H1 (cell line): ENCODE data around the gene AMY1A. TPM values are rescaled to one million over a fixed set of nuclear protein-coding genes. Genes with fewer than 3 reads are reported as not detected.
"Not testable (repeated sequence)": the region's sequence is repeated elsewhere in the genome, so short reads cannot be mapped to it uniquely, and the experiment has no call there.

Experiments
- CTCF ChIA-PET: fragments of 300-600 bp; sonication (Branson Sonifier 250); formaldehyde crosslinking; loops from one replicate; lab custom pipeline; 2021; ENCODE audit not compliant: partially characterized antibody; lab: Charles Lee
- POLR2A ChIA-PET: fragments of 300-600 bp; sonication (Branson Sonifier 250); formaldehyde crosslinking; loops from one replicate; lab custom pipeline; 2021; ENCODE audit warnings: inconsistent platforms; ENCODE audit not compliant: partially characterized antibody; lab: Charles Lee
- DNase-seq, 2 experiments: peaks; one replicate each; pipeline versions ENCODE4 v3.0.0 to v3.0.0-alpha.2; 2010 to 2022; ENCODE audit warnings: low spot score in 2 of 2, low read depth in 1 of 2, mixed read lengths in 1 of 2
- FAIRE-seq: peaks from 2 replicates; lab custom pipeline; 2011; peaks lifted over from hg19 to GRCh38; lab: Jason Lieb, UNC
- H2AFZ ChIP-seq: 2 replicates; pipeline ENCODE4 v1.8.1; 2012; ENCODE audit warnings: low read length, inconsistent platforms
- H2AK5ac ChIP-seq: 2 replicates; pipeline ENCODE4 v1.6.1; 2013; ENCODE audit warnings: low read depth, low read length
- H2BK120ac ChIP-seq: replicated peaks from 2 replicates; pipeline ENCODE3; 2013; ENCODE audit warnings: low read depth, low read length, inconsistent platforms
- H2BK12ac ChIP-seq: 2 replicates; pipeline ENCODE4 v1.6.1; 2013; ENCODE audit warnings: low read depth, low read length
- H2BK15ac ChIP-seq: 2 replicates; pipeline ENCODE4 v1.6.1; 2013; ENCODE audit warnings: low read length
- H2BK20ac ChIP-seq: 2 replicates; pipeline ENCODE4 v1.6.1; 2013; ENCODE audit warnings: low read length
- H2BK5ac ChIP-seq: 2 replicates; pipeline ENCODE4 v1.6.1; 2013; ENCODE audit warnings: low read depth, low read length
- H3K14ac ChIP-seq: 2 replicates; pipeline ENCODE4 v1.6.1; 2013; ENCODE audit warnings: inconsistent platforms; ENCODE audit not compliant: insufficient read length
- H3K18ac ChIP-seq: 2 replicates; pipeline ENCODE4 v1.6.1; 2013; ENCODE audit warnings: low read length; ENCODE audit errors: extremely low read depth
- H3K23ac ChIP-seq: 2 replicates; pipeline ENCODE4 v1.6.1; 2013; ENCODE audit warnings: inconsistent platforms; ENCODE audit not compliant: insufficient read length
- H3K23me2 ChIP-seq: 2 replicates; pipeline ENCODE4 v1.6.1; 2013; ENCODE audit warnings: low read depth, low read length
- H3K27ac ChIP-seq: 2 replicates; pipeline ENCODE4 v1.6.1; 2011; ENCODE audit warnings: low read depth, low read length, inconsistent platforms
- H3K27me3 ChIP-seq, 4 experiments: replicated peaks in 1 of 4; 1 replicate in 1 of 4; 2 replicates in 3 of 4; pipeline versions ENCODE4 v1.6.1 to v1.8.1; 2011 to 2013; ENCODE audit warnings: low read length in 3 of 4, mild to moderate bottlenecking in 3 of 4, inconsistent platforms in 2 of 4, mixed read lengths in 2 of 4, moderate library complexity in 1 of 4; ENCODE audit not compliant: control insufficient read depth in 3 of 4, insufficient read depth in 3 of 4; ENCODE audit errors: extremely low read depth in 1 of 4
- H3K36me3 ChIP-seq, 4 experiments: 2 replicates each; pipeline versions ENCODE4 v1.6.1 to v1.8.1; 2011 to 2013; ENCODE audit warnings: mild to moderate bottlenecking in 4 of 4, low read length in 3 of 4, moderate library complexity in 2 of 4, control low read depth in 1 of 4, inconsistent platforms in 1 of 4; ENCODE audit not compliant: insufficient read depth in 4 of 4, control insufficient read depth in 2 of 4
- H3K4ac ChIP-seq: replicated peaks from 2 replicates; pipeline ENCODE3; 2013; ENCODE audit warnings: low read length, low read depth, mixed read lengths, inconsistent platforms; ENCODE audit not compliant: insufficient read length
- H3K4me1 ChIP-seq, 4 experiments: replicated peaks in 1 of 4; 1 replicate in 1 of 4; 2 replicates in 3 of 4; pipeline versions ENCODE4 v1.6.1 to v1.8.1; 2011 to 2013; ENCODE audit warnings: low read length in 3 of 4, inconsistent platforms in 2 of 4, mixed read lengths in 1 of 4; ENCODE audit not compliant: insufficient read depth in 4 of 4, control insufficient read depth in 3 of 4
- H3K4me2 ChIP-seq, 2 experiments: 2 replicates each; pipeline versions ENCODE4 v1.6.1 to v1.8.1; 2011 to 2013; ENCODE audit warnings: low read depth in 2 of 2, low read length in 2 of 2, control low read depth in 1 of 2, inconsistent platforms in 1 of 2, mild to moderate bottlenecking in 1 of 2; ENCODE audit not compliant: insufficient read depth in 1 of 2
- H3K4me3 ChIP-seq, 4 experiments: fragments of 200-600, 300-600 bp in 1 of 4; sonication (generic), shearing (Covaris generic), sonication (Bioruptor Twin) in 1 of 4; 2 replicates each; pipeline versions ENCODE4 v1.5.1 to v1.8.1; 2011 to 2016; ENCODE audit warnings: low read length in 4 of 4, low read depth in 3 of 4, control low read depth in 2 of 4, inconsistent platforms in 2 of 4, mild to moderate bottlenecking in 2 of 4, mixed read lengths in 1 of 4, moderate library complexity in 1 of 4; ENCODE audit not compliant: insufficient read depth in 2 of 4; ENCODE audit errors: extremely low read depth in 1 of 4
- H3K56ac ChIP-seq: replicated peaks from 2 replicates; pipeline ENCODE3; 2013; ENCODE audit warnings: low read depth, mild to moderate bottlenecking, mixed read lengths, low read length, inconsistent platforms; ENCODE audit not compliant: insufficient read length
- H3K79me1 ChIP-seq: 2 replicates; pipeline ENCODE4 v1.6.1; 2013; ENCODE audit warnings: low read depth, low read length, control low read depth
- H3K79me2 ChIP-seq, 2 experiments: 2 replicates each; pipeline versions ENCODE4 v1.6.1 to v1.8.1; 2012 to 2013; ENCODE audit warnings: low read length in 2 of 2, mild to moderate bottlenecking in 2 of 2, inconsistent platforms in 1 of 2; ENCODE audit not compliant: insufficient read depth in 2 of 2, control insufficient read depth in 1 of 2
- H3K9ac ChIP-seq, 4 experiments: replicated peaks in 1 of 4; 1 replicate in 1 of 4; 2 replicates in 3 of 4; pipeline versions ENCODE4 v1.6.1 to v1.8.1; 2011 to 2013; ENCODE audit warnings: low read depth in 3 of 4, low read length in 3 of 4, control low read depth in 2 of 4, mild to moderate bottlenecking in 2 of 4, moderate library complexity in 2 of 4, inconsistent platforms in 1 of 4; ENCODE audit errors: extremely low read depth in 1 of 4
- H3K9me3 ChIP-seq, 2 experiments: 2 replicates each; pipeline versions ENCODE4 v1.6.1 to v1.8.1; 2012 to 2013; ENCODE audit warnings: mild to moderate bottlenecking in 2 of 2, moderate library complexity in 2 of 2, control low read depth in 1 of 2, inconsistent platforms in 1 of 2, low read depth in 1 of 2, low read length in 1 of 2, mixed read lengths in 1 of 2; ENCODE audit not compliant: insufficient read depth in 2 of 2
- H4K20me1 ChIP-seq, 2 experiments: replicated peaks in 1 of 2; 2 replicates each; pipeline versions ENCODE3 to v1.8.1; 2011 to 2013; ENCODE audit warnings: inconsistent platforms in 2 of 2, low read length in 2 of 2, mild to moderate bottlenecking in 1 of 2; ENCODE audit not compliant: insufficient read depth in 2 of 2, control insufficient read depth in 1 of 2
- H4K5ac ChIP-seq: 2 replicates; pipeline ENCODE4 v1.6.1; 2013; ENCODE audit warnings: low read length, low read depth, mixed read lengths, inconsistent platforms; ENCODE audit not compliant: insufficient read length
- H4K8ac ChIP-seq: 2 replicates; pipeline ENCODE4 v1.8.0; 2013; ENCODE audit warnings: mild to moderate bottlenecking, moderate library complexity, low read length, inconsistent platforms; ENCODE audit not compliant: insufficient read depth; ENCODE audit errors: extremely low read depth
- H4K91ac ChIP-seq: replicated peaks from 2 replicates; pipeline ENCODE3; 2013; ENCODE audit warnings: low read length, mixed read lengths, inconsistent platforms; ENCODE audit not compliant: insufficient read length
- WGBS, 2 experiments: shearing (Covaris generic) in 1 of 2; methylation state at CpG; one replicate each; pipeline versions ENCODE4 v1.1.6 to v1.1.7; 2013 to 2015; ENCODE audit warnings: low lambda C conversion rate in 2 of 2, mixed read lengths in 2 of 2, inconsistent platforms in 1 of 2, low coverage in 1 of 2, missing lambda C conversion rate in 1 of 2; ENCODE audit not compliant: insufficient replicate concordance in 2 of 2, insufficient coverage in 1 of 2, insufficient read length in 1 of 2; ENCODE audit errors: extremely low coverage in 1 of 2, missing lambda C conversion rate in 1 of 2; 5-methylcytosine and 5-hydroxymethylcytosine counted together
- polyA plus RNA-seq, 7 experiments: library from polyadenylated mRNA; depleted of rRNA in 3 of 7; stranded (reverse) in 5 of 7; unstranded in 2 of 7; fragments of >200 nt in 5 of 7; fragments of 200-250 nt in 2 of 7; gene quantifications; 1 replicate in 5 of 7; 2 replicates in 1 of 7; 4 replicates in 1 of 7; pipeline versions ENCODE4 v1.2.1 to v1.2.3, GENCODE V29; 2011 to 2013; ENCODE audit warnings: missing spikeins in 2 of 7, mixed read lengths in 2 of 7
- total RNA-seq: library from RNA; stranded (reverse); fragmentation: NEBNext Ultra II Directional; extraction: Animal tissue kit (Norgen Biotek cat#: 25700); gene quantifications from 2 replicates; pipeline ENCODE4 v1.2.1, GENCODE V29; 2021

AMY1A gene
- total and polyA plus RNA-seq, 2 of the 8 experiments (the other 6 are each of a cell fraction or from before 2014, with no cell fraction given) = not detected

GRCh38 chr1:103707670-103708069 lies 52.1 kb downstream of the AMY1A start:
- H2BK5ac ChIP-seq, H2AFZ ChIP-seq, H3K18ac ChIP-seq, POLR2A ChIA-PET, H3K79me2 ChIP-seq, H3K27ac ChIP-seq, H2AK5ac ChIP-seq, DNase-seq, H3K4me2 ChIP-seq, H4K8ac ChIP-seq, H2BK20ac ChIP-seq, H3K4ac ChIP-seq, H4K5ac ChIP-seq, H3K4me3 ChIP-seq, H2BK15ac ChIP-seq, H2BK12ac ChIP-seq, H3K36me3 ChIP-seq, H3K56ac ChIP-seq, H3K23ac ChIP-seq, H3K27me3 ChIP-seq, H2BK120ac ChIP-seq, CTCF ChIA-PET, H3K9ac ChIP-seq, H3K4me1 ChIP-seq, H4K20me1 ChIP-seq, H3K14ac ChIP-seq, H4K91ac ChIP-seq, FAIRE-seq, H3K23me2 ChIP-seq, H3K79me1 ChIP-seq, H3K9me3 ChIP-seq: not testable (repeated sequence)
- WGBS, 2 experiments = no CpG with 5 or more reads among the region's 3 CpGs

- H3K18ac ChIP-seq, H2BK5ac ChIP-seq, H3K79me1 ChIP-seq, H2BK15ac ChIP-seq, H3K23me2 ChIP-seq, FAIRE-seq, H2AFZ ChIP-seq, H3K4me3 ChIP-seq, H4K5ac ChIP-seq, H3K4ac ChIP-seq, H3K4me2 ChIP-seq, H3K14ac ChIP-seq, H3K23ac ChIP-seq, H2BK20ac ChIP-seq, H3K9me3 ChIP-seq, H2BK12ac ChIP-seq, H4K8ac ChIP-seq, H3K9ac ChIP-seq, H3K79me2 ChIP-seq, DNase-seq, H4K20me1 ChIP-seq, CTCF ChIA-PET, H3K27me3 ChIP-seq, H3K56ac ChIP-seq, H2AK5ac ChIP-seq, H4K91ac ChIP-seq, H2BK120ac ChIP-seq, POLR2A ChIA-PET, H3K4me1 ChIP-seq, H3K36me3 ChIP-seq, H3K27ac ChIP-seq: not testable (repeated sequence)
- no CpG with 5 or more reads among the region's 3 CpGs for WGBS, 2 experiments
Measured at GRCh38 chr1:103710381-103710780, 54.8 kb downstream of the AMY1A start.
